OCI-LY3 (cell line): ENCODE measurements around the gene C9orf50.

Experiments
- H2AFZ ChIP-seq: fragments of 200-600, 300-600 bp; shearing (Covaris generic); 2 replicates; pipeline ENCODE4 v1.6.0; 2014; ENCODE audit warnings: antibody characterized with exemption, low read depth, low read length
- H3K27ac ChIP-seq: fragments of 200-600, 300-600 bp; sonication (generic); 2 replicates; pipeline ENCODE4 v1.5.1; 2014; ENCODE audit warnings: mild to moderate bottlenecking, low read length, moderate library complexity, mixed read lengths
- H3K27me3 ChIP-seq: fragments of 200-600, 300-600 bp; sonication (generic); 2 replicates; pipeline ENCODE4 v1.6.1; 2014; ENCODE audit warnings: low read depth, low read length, mixed read lengths
- H3K36me3 ChIP-seq: fragments of 200-600, 300-600 bp; sonication (generic); replicated peaks from 2 replicates; pipeline ENCODE3; 2014; ENCODE audit warnings: low read depth, low read length, mixed read lengths
- H3K4me1 ChIP-seq: fragments of 300-600, 200-600 bp; sonication (generic); 2 replicates; pipeline ENCODE4 v1.6.1; 2014; ENCODE audit warnings: low read length, mixed read lengths
- H3K4me2 ChIP-seq: fragments of 200-600, 300-600 bp; sonication (generic); 2 replicates; pipeline ENCODE4 v1.6.1; 2014; ENCODE audit warnings: low read length, mixed read lengths
- H3K4me3 ChIP-seq: fragments of 300-600, 200-600 bp; sonication (generic); 2 replicates; pipeline ENCODE4 v1.5.1; 2014; ENCODE audit warnings: antibody characterized with exemption, mild to moderate bottlenecking, low read length, moderate library complexity
- H3K79me2 ChIP-seq: fragments of 300-600, 200-600 bp; shearing (Covaris generic); 2 replicates; pipeline ENCODE4 v1.6.1; 2014; ENCODE audit warnings: mild to moderate bottlenecking, low read length, mixed read lengths
- H3K9ac ChIP-seq: fragments of 300-600, 200-600 bp; shearing (Covaris generic); 2 replicates; pipeline ENCODE4 v1.6.0; 2014; ENCODE audit warnings: mild to moderate bottlenecking, low read length, moderate library complexity
- H3K9me3 ChIP-seq: fragments of 200-600, 300-600 bp; shearing (Covaris generic); 2 replicates; pipeline ENCODE4 v1.6.1; 2014; ENCODE audit warnings: low read length, mixed read lengths; ENCODE audit not compliant: insufficient read depth
- H4K20me1 ChIP-seq: fragments of 200-600, 300-600 bp; sonication (generic); 2 replicates; pipeline ENCODE4 v1.6.1; 2016; ENCODE audit warnings: low read length, mixed read lengths; ENCODE audit not compliant: insufficient read depth
- EZH2phosphoT487 ChIP-seq: fragments of 200-600 bp; shearing (Covaris generic); IDR thresholded peaks from 2 replicates; pipeline ENCODE4 v1.6.1; 2018; ENCODE audit warnings: antibody characterized with exemption, mixed run types, low read depth
- TF ChIP-seq, protein P1 (sequence below): fragments of 200-600, 300-600 bp; sonication (generic); IDR thresholded peaks from 2 replicates; pipeline ENCODE4 v1.5.1; 2014; ENCODE audit warnings: antibody characterized with exemption, low read length, low read depth

The C9orf50 gene

DNA sequence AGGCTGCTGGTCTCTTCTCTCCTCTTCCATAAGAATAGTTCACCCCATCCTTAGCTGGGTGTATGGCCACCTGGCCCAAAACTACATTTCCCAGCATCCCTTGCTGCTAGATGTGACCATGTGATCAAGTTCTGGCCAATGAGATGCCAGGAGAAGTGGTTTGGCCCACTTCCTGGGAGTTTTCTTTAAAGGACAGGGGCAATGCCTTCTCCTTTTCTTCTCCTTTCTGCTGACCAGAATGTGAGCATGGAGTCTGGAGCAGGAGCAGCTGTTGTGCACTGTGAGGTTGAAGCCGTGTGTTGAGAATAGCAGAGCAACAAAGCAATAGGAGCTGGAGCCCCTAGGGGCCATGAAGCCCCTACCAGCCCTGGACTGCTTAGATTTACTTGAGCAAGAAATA lies 36.8 kb downstream of the C9orf50 start:
- Histone ChIP-seq H3K27ac (no peak overlapping the region), H2AFZ (peak overlapping the region; percentile 82; the same call in 1 of the 2 replicates), H3K4me2 (peak overlapping the region; percentile 36)

GRCh38 chr9:129583308-129584038 lies 37.4 kb downstream of the C9orf50 start:
- TF ChIP-seq, protein P1, sequence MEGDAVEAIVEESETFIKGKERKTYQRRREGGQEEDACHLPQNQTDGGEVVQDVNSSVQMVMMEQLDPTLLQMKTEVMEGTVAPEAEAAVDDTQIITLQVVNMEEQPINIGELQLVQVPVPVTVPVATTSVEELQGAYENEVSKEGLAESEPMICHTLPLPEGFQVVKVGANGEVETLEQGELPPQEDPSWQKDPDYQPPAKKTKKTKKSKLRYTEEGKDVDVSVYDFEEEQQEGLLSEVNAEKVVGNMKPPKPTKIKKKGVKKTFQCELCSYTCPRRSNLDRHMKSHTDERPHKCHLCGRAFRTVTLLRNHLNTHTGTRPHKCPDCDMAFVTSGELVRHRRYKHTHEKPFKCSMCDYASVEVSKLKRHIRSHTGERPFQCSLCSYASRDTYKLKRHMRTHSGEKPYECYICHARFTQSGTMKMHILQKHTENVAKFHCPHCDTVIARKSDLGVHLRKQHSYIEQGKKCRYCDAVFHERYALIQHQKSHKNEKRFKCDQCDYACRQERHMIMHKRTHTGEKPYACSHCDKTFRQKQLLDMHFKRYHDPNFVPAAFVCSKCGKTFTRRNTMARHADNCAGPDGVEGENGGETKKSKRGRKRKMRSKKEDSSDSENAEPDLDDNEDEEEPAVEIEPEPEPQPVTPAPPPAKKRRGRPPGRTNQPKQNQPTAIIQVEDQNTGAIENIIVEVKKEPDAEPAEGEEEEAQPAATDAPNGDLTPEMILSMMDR, result no peak
- no peak for TF ChIP-seq EZH2phosphoT487
- H3K4me2 ChIP-seq, result no peak overlapping the region
- H3K9ac ChIP-seq, result no peak overlapping the region
- H3K4me3 ChIP-seq, result no peak overlapping the region
- no peak overlapping the region for H3K27ac ChIP-seq
- H3K79me2 ChIP-seq, result no peaks in the 10 kb centered on the region
- no peaks in the 10 kb centered on the region for H3K9me3 ChIP-seq
- peaks cover 48% of the 10 kb centered on the region for H3K4me1 ChIP-seq
- H4K20me1 ChIP-seq, result no peaks in the 10 kb centered on the region
- H3K36me3 ChIP-seq, result no peaks in the 10 kb centered on the region
- no peak overlapping the region for H2AFZ ChIP-seq
- H3K27me3 ChIP-seq, result no peaks in the 10 kb centered on the region

More for the DNA sequence above, 36.8 kb downstream of the C9orf50 start:
- Histone ChIP-seq H3K9ac (no peak overlapping the region), H3K27me3 (no peaks in the 10 kb centered on the region), H3K79me2 (no peaks in the 10 kb centered on the region), H4K20me1 (no peaks in the 10 kb centered on the region), H3K9me3 (no peaks in the 10 kb centered on the region), H3K4me1 (peaks cover 48% of the 10 kb centered on the region), H3K4me3 (no peak overlapping the region), H3K36me3 (no peaks in the 10 kb centered on the region)
- no peak for TF ChIP-seq EZH2phosphoT487
- TF ChIP-seq, protein P1, result no peak

DNA sequence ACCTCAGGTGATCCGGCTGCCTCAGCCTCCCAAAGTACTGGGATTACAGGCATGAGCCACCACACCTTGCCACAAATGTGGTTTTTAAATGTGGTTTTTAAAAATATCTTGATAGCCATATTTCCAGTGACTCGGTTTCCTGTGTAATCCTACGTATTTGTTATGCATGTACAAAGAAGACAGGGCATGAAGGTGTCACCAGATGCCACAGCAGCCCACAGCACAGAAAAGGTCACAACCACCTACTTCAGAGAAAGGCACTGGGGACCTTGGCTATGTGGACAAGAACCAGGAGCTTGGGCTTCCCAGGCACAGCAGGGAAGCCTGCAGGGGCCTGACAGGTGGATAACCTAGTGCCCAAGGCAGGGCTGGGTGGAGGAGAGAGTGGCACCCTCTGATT lies 38.0 kb downstream of the C9orf50 start:
- no peaks in the 10 kb centered on the region for H4K20me1 ChIP-seq
- H3K9me3 ChIP-seq, result no peaks in the 10 kb centered on the region
- H3K27ac ChIP-seq, result no peak overlapping the region
- no peak overlapping the region for H3K9ac ChIP-seq
- no peak overlapping the region for H3K4me3 ChIP-seq
- H3K4me1 ChIP-seq, result peaks cover 48% of the 10 kb centered on the region
- H3K36me3 ChIP-seq, result no peaks in the 10 kb centered on the region
- H3K27me3 ChIP-seq, result no peaks in the 10 kb centered on the region
- no peak for TF ChIP-seq EZH2phosphoT487
- TF ChIP-seq, protein P1, result no peak
- H3K79me2 ChIP-seq, result no peaks in the 10 kb centered on the region
- no peak overlapping the region for H2AFZ ChIP-seq
- H3K4me2 ChIP-seq, result no peak overlapping the region

DNA sequence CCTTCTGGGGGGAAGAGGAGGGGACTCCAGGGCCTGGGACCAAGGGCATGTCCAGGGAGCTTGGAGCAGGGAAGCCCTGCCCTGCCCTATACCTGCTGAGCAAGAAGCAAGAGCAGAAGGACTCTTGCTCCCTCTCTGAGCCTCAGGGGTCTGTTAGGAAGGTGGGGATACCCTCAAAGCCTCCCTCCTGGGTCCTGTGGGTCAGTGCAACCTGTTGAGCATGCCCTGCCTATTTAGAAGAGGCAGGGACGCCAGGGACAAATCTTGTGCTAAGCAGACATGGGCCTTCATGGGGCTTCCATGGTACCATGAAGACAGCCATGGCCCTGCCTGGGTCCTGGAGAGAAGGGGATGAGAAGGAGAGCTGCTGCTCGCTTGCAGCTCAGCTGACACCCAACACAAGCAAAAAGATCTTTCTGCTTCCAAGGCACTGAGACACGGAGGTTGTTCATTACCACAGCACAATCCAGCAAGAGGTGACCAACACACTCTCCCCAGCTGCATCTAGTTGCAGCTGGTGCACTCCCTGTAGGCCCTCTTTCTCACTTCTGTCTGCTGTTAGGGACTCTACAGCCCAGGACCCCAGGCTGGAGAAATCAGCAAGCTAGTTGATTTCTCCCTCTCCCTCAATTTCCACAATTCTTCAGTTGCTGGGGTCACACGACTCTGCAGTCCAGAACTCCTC lies 39.3 kb downstream of the C9orf50 start:
- Histone ChIP-seq H3K9me3 (no peaks in the 10 kb centered on the region), H4K20me1 (no peaks in the 10 kb centered on the region), H3K79me2 (no peaks in the 10 kb centered on the region), H3K4me2 (no peak overlapping the region), H3K4me1 (peaks cover 48% of the 10 kb centered on the region), H3K27me3 (no peaks in the 10 kb centered on the region), H3K4me3 (no peak overlapping the region), H3K9ac (no peak overlapping the region), H3K27ac (no peak overlapping the region), H3K36me3 (no peaks in the 10 kb centered on the region), H2AFZ (no peak overlapping the region)
- TF ChIP-seq, protein P1, result no peak
- TF ChIP-seq EZH2phosphoT487, result no peak
